DOHH2 (cell line): ENCODE results near the gene CYP1A1.

Source experiments
- CTCF ChIP-seq: fragments of 200-600 bp; sonication (generic); IDR thresholded peaks from one replicate; pipeline ENCODE4 v1.5.1; 2014; ENCODE audit warnings: antibody characterized with exemption, mild to moderate bottlenecking, low read depth, low read length; ENCODE audit not compliant: poor library complexity, severe bottlenecking
- EZH2phosphoT487 ChIP-seq: fragments of 200-600 bp; sonication (generic); IDR thresholded peaks from 2 replicates; pipeline ENCODE4 v1.6.1; 2017; ENCODE audit warnings: borderline replicate concordance, mild to moderate bottlenecking, antibody characterized with exemption, low read length, moderate library complexity, mixed read lengths

- TF ChIP-seq CTCF (no peak), EZH2phosphoT487 (no peak)
Observed at GRCh38 chr15:74773329-74773728, 48.0 kb upstream of the CYP1A1 start.
